Keratinocyte (primary cell): ENCODE data around the gene FUBP1. TPM values are rescaled to one million over a fixed set of nuclear protein-coding genes. Genes with fewer than 3 reads are reported as not detected.

Experiments
- DNase-seq: peaks from one replicate; pipeline ENCODE4 v3.0.0-alpha.2; 2011; ENCODE audit warnings: low read depth, missing footprints, low spot score
- FAIRE-seq: peaks from 2 replicates; lab custom pipeline; 2011; peaks lifted over from hg19 to GRCh38; lab: Jason Lieb, UNC
- H2AFZ ChIP-seq: 2 replicates; pipeline ENCODE4 v1.6.0; 2012; ENCODE audit warnings: low read length, control low read depth, inconsistent platforms; ENCODE audit not compliant: control insufficient read depth
- H3K27ac ChIP-seq: 2 replicates; pipeline ENCODE4 v1.5.1; 2011; ENCODE audit warnings: low read length; ENCODE audit not compliant: control insufficient read depth, insufficient read depth
- H3K27me3 ChIP-seq: 3 replicates; pipeline ENCODE4 v1.6.0; 2011; ENCODE audit warnings: low read length; ENCODE audit not compliant: control insufficient read depth, insufficient read depth; ENCODE audit errors: extremely low read depth
- H3K36me3 ChIP-seq, 2 experiments: 2 replicates in 1 of 2; 3 replicates in 1 of 2; pipeline ENCODE4 v1.5.1; 2011; ENCODE audit warnings: low read length in 2 of 2, mild to moderate bottlenecking in 1 of 2; ENCODE audit not compliant: control insufficient read depth in 2 of 2, insufficient read depth in 2 of 2; ENCODE audit errors: extremely low read depth in 1 of 2
- H3K4me1 ChIP-seq: 3 replicates; pipeline ENCODE4 v1.5.1; 2011; ENCODE audit warnings: low read length; ENCODE audit not compliant: control insufficient read depth, insufficient read depth; ENCODE audit errors: extremely low read depth
- H3K4me2 ChIP-seq: 3 replicates; pipeline ENCODE4 v1.6.0; 2011; ENCODE audit warnings: low read depth, low read length; ENCODE audit not compliant: control insufficient read depth, insufficient read depth; ENCODE audit errors: extremely low read depth
- H3K4me3 ChIP-seq, 3 experiments: fragments of 200-600 bp in 1 of 3; sonication (generic) in 1 of 3; 2 replicates in 2 of 3; 3 replicates in 1 of 3; pipeline ENCODE4 v1.5.1; 2011 to 2016; ENCODE audit warnings: low read length in 3 of 3, mild to moderate bottlenecking in 3 of 3, control low read depth in 2 of 3, inconsistent platforms in 1 of 3, low read depth in 1 of 3, mixed read lengths in 1 of 3, mixed run types in 1 of 3, moderate library complexity in 1 of 3; ENCODE audit not compliant: control insufficient read depth in 2 of 3, insufficient read depth in 2 of 3; ENCODE audit errors: extremely low read depth in 1 of 3
- H3K79me2 ChIP-seq: 2 replicates; pipeline ENCODE4 v1.6.0; 2012; ENCODE audit warnings: low read length; ENCODE audit not compliant: control insufficient read depth, insufficient read depth
- H3K9ac ChIP-seq: 3 replicates; pipeline ENCODE4 v1.6.0; 2011; ENCODE audit warnings: low read length; ENCODE audit not compliant: control insufficient read depth, insufficient read depth; ENCODE audit errors: extremely low read depth
- H3K9me1 ChIP-seq: 3 replicates; pipeline ENCODE4 v1.6.0; 2011; ENCODE audit warnings: low read length; ENCODE audit not compliant: control insufficient read depth, insufficient read depth; ENCODE audit errors: extremely low read depth
- H3K9me3 ChIP-seq: 2 replicates; pipeline ENCODE4 v1.5.1; 2012; ENCODE audit warnings: low read depth, low read length; ENCODE audit not compliant: control insufficient read depth
- H4K20me1 ChIP-seq: 3 replicates; pipeline ENCODE4 v1.6.0; 2011; ENCODE audit warnings: low read length; ENCODE audit not compliant: control insufficient read depth, insufficient read depth; ENCODE audit errors: extremely low read depth
- EZH2 ChIP-seq: IDR thresholded peaks from one replicate; pipeline ENCODE4 v1.6.1; 2012; ENCODE audit warnings: inconsistent platforms, mild to moderate bottlenecking, low read length, moderate library complexity
- dilution Hi-C: fragments of 300-500 bp; cut with MboI; formaldehyde crosslinking; loops from one replicate; pipeline ENCODE4 v1.7.0; 2020; ENCODE audit warnings: low sequenced_read_pairs; ENCODE audit not compliant: extremely low pct_ligation_motif_present
- polyA plus RNA-seq, 5 experiments: library from polyadenylated mRNA; depleted of rRNA in 3 of 5; stranded (reverse) in 3 of 5; stranded (forward) in 1 of 5; unstranded in 1 of 5; fragments of >200 nt; gene quantifications; 1 replicate in 1 of 5; 2 replicates in 3 of 5; 3 replicates in 1 of 5; pipeline versions ENCODE4 v1.2.1 to v1.2.3, GENCODE V29; 2011 to 2012; ENCODE audit warnings: missing spikeins in 2 of 5, low read depth in 1 of 5, low replicate concordance in 1 of 5
- TF ChIP-seq, protein P1 (sequence below), 3 experiments: IDR thresholded peaks in 1 of 3; conservative IDR thresholded peaks in 1 of 3; optimal IDR thresholded peaks in 1 of 3; 2 replicates in 2 of 3; 3 replicates in 1 of 3; pipeline versions ENCODE3 to v1.5.1; 2011; ENCODE audit warnings: low read length in 3 of 3, mild to moderate bottlenecking in 3 of 3, moderate library complexity in 2 of 3, control low read depth in 1 of 3, inconsistent platforms in 1 of 3; ENCODE audit not compliant: insufficient read depth in 2 of 3; ENCODE audit errors: extremely low read depth in 1 of 3

FUBP1 gene
- polyA plus RNA-seq, 1 donor (not counting 4 experiments of a cell fraction or from before 2014, with no cell fraction given): 137 TPM

DNA sequence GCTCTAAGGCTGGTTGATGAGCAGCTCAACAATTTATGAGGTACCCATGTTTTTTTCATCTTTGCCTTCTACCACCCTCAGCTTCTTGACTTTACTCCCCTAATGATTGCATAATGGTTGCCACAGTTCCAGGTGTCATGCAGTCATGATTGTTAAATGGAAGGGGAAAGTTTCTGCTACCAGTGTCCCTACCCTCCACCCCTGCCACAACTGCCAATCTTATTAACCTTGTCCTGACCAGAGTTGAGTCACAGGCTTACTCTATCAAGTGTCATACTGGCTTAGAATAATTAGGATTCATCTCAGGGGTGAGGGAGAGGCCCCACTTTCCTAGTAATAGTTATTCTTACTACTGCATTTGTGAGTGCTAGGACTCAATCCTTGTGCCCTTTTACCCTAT lies 7.9 kb upstream of the FUBP1 start:
- H3K27me3 ChIP-seq: no peaks in the 10 kb centered on the region
- peaks cover 0 to 2% of the 10 kb centered on the region in 2 experiments for H3K36me3 ChIP-seq
- TF ChIP-seq, protein P1, sequence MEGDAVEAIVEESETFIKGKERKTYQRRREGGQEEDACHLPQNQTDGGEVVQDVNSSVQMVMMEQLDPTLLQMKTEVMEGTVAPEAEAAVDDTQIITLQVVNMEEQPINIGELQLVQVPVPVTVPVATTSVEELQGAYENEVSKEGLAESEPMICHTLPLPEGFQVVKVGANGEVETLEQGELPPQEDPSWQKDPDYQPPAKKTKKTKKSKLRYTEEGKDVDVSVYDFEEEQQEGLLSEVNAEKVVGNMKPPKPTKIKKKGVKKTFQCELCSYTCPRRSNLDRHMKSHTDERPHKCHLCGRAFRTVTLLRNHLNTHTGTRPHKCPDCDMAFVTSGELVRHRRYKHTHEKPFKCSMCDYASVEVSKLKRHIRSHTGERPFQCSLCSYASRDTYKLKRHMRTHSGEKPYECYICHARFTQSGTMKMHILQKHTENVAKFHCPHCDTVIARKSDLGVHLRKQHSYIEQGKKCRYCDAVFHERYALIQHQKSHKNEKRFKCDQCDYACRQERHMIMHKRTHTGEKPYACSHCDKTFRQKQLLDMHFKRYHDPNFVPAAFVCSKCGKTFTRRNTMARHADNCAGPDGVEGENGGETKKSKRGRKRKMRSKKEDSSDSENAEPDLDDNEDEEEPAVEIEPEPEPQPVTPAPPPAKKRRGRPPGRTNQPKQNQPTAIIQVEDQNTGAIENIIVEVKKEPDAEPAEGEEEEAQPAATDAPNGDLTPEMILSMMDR (optimal IDR thresholded peaks at IDR 0.05 in 1 of 3, IDR thresholded peaks at IDR 0.05 in 1 of 3, conservative IDR thresholded peaks at IDR 0.05 in 1 of 3; ENCODE audit: extremely low read depth in 1 of 3, insufficient read depth in 2 of 3, low read length in 3 of 3): no peak
- no peak for TF ChIP-seq EZH2
- H4K20me1 ChIP-seq: no peaks in the 10 kb centered on the region
- H3K9me3 ChIP-seq: no peaks in the 10 kb centered on the region
- H2AFZ ChIP-seq: no peak overlapping the region
- H3K9me1 ChIP-seq: no peaks in the 10 kb centered on the region
- H3K4me1 ChIP-seq: peaks cover 13% of the 10 kb centered on the region
- H3K4me2 ChIP-seq: no peak overlapping the region
- dilution Hi-C loops: no loop called here
- FAIRE-seq (no peak), DNase-seq (no peak)
- H3K79me2 ChIP-seq: peaks cover 49% of the 10 kb centered on the region
- no peak overlapping the region for H3K9ac ChIP-seq
- no peak overlapping the region for H3K27ac ChIP-seq
- no peak overlapping the region for H3K4me3 ChIP-seq

DNA sequence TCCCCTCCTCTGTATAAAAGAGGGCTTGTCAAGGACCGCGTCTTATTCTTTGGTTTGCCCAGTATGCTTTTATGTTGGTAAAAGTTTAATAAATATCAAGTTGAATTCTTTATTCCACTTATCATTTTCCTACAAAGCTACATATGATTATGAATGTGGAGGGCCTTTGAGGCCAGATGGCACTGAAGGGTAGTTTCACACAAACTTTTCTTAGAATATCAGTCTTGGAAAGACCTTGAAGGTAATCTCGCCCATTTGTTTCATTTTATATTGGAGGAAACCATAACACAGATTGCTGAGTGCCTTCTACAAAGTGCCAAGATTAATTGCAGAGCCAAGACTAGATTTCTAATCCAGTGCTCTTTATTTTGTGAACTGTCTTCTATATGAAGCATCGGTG lies 5.8 kb upstream of the FUBP1 start:
- dilution Hi-C loops: no loop called here

More for the DNA sequence above, 5.8 kb upstream of the FUBP1 start:
- H3K9ac ChIP-seq: no peak overlapping the region
- no peaks in the 10 kb centered on the region for H4K20me1 ChIP-seq
- no peak overlapping the region for H2AFZ ChIP-seq
- DNase-seq: no peak
- H3K27me3 ChIP-seq: no peaks in the 10 kb centered on the region
- no peak overlapping the region for H3K4me2 ChIP-seq
- H3K36me3 ChIP-seq: peaks cover 0 to 2% of the 10 kb centered on the region in 2 experiments
- FAIRE-seq: no peak
- peaks cover 55% of the 10 kb centered on the region for H3K79me2 ChIP-seq
- H3K4me3 ChIP-seq: no peak overlapping the region
- H3K27ac ChIP-seq: no peak overlapping the region
- no peak for TF ChIP-seq EZH2
- TF ChIP-seq, protein P1 (optimal IDR thresholded peaks at IDR 0.05 in 1 of 3, IDR thresholded peaks at IDR 0.05 in 1 of 3, conservative IDR thresholded peaks at IDR 0.05 in 1 of 3; ENCODE audit: extremely low read depth in 1 of 3, insufficient read depth in 2 of 3, low read length in 3 of 3): no peak
- H3K9me1 ChIP-seq: no peaks in the 10 kb centered on the region
- H3K9me3 ChIP-seq: no peaks in the 10 kb centered on the region
- peaks cover 8% of the 10 kb centered on the region for H3K4me1 ChIP-seq
